MCF 10A (cell line): ENCODE results near the gene LTB4R. TPM values are rescaled to one million over a fixed set of nuclear protein-coding genes. Genes with fewer than 3 reads are reported as not detected.

ENCODE experiments used
- BruUV-seq: library from RNA; stranded (reverse); fragments of 400-500 nt; replicated peaks from 2 replicates; lab custom pipeline; 2021; lab: Mats Ljungman, UMichigan
- CTCF ChIA-PET: fragments of 300-600 bp; sonication (Branson Sonifier 250); formaldehyde crosslinking; extraction: SDS; loops from one replicate; lab custom pipeline; 2021; ENCODE audit warnings: antibody characterized with exemption, inconsistent platforms; lab: Yijun Ruan, JAX
- POLR2A ChIA-PET: fragments of 300-600, 350-650 bp; sonication (Branson Sonifier 250); formaldehyde crosslinking; extraction: SDS; loops from one replicate; lab custom pipeline; 2020; ENCODE audit warnings: antibody characterized with exemption, inconsistent platforms; lab: Yijun Ruan, JAX
- DNase-seq: peaks from one replicate; pipeline ENCODE4 v3.0.0-alpha.2; 2018; ENCODE audit not compliant: unreplicated experiment
- H3K27ac Mint-ChIP-seq: one replicate; pipeline ENCODE4 v1.8.0; 2022; ENCODE audit warnings: mild to moderate bottlenecking, low read depth, mixed read lengths; ENCODE audit not compliant: unreplicated experiment
- H3K27me3 Mint-ChIP-seq: one replicate; pipeline ENCODE4 v1.8.0; 2022; ENCODE audit warnings: mixed read lengths; ENCODE audit not compliant: insufficient read depth, unreplicated experiment
- H3K36me3 Mint-ChIP-seq: one replicate; pipeline ENCODE4 v1.8.0; 2022; ENCODE audit warnings: mild to moderate bottlenecking, moderate library complexity, mixed read lengths; ENCODE audit not compliant: insufficient read depth, unreplicated experiment
- H3K4me1 Mint-ChIP-seq: one replicate; pipeline ENCODE4 v1.8.0; 2022; ENCODE audit warnings: mixed read lengths; ENCODE audit not compliant: insufficient read depth, unreplicated experiment
- H3K4me3 Mint-ChIP-seq: one replicate; pipeline ENCODE4 v1.8.0; 2022; ENCODE audit warnings: mild to moderate bottlenecking, moderate library complexity, mixed read lengths; ENCODE audit not compliant: unreplicated experiment
- H3K9me3 Mint-ChIP-seq: one replicate; pipeline ENCODE4 v1.8.0; 2022; ENCODE audit warnings: mixed read lengths; ENCODE audit not compliant: unreplicated experiment
- intact Hi-C: fragments of 100-400 bp; cut with micrococcal nuclease; formaldehyde crosslinking; loops from 2 replicates; pipeline ENCODE4 v1.14.1; 2022
- total RNA-seq: library from RNA; stranded (reverse); gene quantifications from 2 replicates; pipeline ENCODE4 v1.2.3, GENCODE V29; 2022
- TF ChIP-seq, protein P1 (sequence below): fragments of 200-600 bp; IDR thresholded peaks from one replicate; pipeline ENCODE4 v1.8.0; 2022; ENCODE audit warnings: antibody characterized with exemption, mild to moderate bottlenecking; ENCODE audit not compliant: unreplicated experiment

Gene LTB4R
- total RNA-seq, 1 experiment from 2014 or later, result 15.8 TPM

DNA sequence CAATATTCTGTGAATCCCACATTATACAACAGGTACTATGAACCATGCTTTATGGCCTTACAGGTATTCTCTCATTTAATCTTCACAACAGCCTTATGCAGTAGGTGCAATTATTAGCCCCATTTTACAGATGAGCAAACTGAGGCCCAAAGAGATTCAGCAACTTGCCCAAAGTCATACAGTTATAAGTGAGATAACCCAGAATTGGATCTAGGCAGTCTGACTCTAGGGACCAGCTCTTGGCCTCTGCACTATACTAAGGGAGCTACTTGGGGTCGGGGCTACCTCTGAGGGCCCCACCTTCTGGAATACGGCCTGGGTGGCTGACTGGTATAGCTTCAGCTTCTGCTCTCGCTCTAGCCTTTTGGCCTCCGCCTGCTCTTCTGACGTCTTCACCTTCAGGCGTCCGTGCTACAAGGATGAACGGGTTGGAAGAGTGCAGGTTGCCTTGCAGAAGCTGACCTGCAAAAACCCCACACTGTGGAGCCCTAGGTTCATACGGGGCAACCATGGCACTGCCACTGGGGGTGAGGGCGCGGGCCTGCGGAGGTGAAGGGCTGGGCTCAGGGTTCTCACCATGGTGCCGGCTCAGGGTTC, 40.7 kb upstream of the LTB4R start:
- H3K36me3 Mint-ChIP-seq, result peaks cover 24% of the 10 kb centered on the region
- intact Hi-C loops, result loop anchor here (1.0 kb wide), 2 partner anchors 27 to 28 kb away; partner anchors contain the start of gene TINF2
- ChIA-PET POLR2A (interaction anchor here (0.6 to 9.5 kb wide), 18 partner anchors 9 to 156 kb away, joined by 3 to 146 read pairs (median 10); partner anchors contain the start of genes CHMP4A, DCAF11, DHRS1 and LTB4R2), CTCF (interaction anchor here (0.6 to 32.3 kb wide), 15 partner anchors 9 to 713 kb away, joined by 3 to 457 read pairs (median 4); partner anchors contain the start of genes CIDEB, DHRS1, LTB4R and LTB4R2)
- TF ChIP-seq, protein P1, sequence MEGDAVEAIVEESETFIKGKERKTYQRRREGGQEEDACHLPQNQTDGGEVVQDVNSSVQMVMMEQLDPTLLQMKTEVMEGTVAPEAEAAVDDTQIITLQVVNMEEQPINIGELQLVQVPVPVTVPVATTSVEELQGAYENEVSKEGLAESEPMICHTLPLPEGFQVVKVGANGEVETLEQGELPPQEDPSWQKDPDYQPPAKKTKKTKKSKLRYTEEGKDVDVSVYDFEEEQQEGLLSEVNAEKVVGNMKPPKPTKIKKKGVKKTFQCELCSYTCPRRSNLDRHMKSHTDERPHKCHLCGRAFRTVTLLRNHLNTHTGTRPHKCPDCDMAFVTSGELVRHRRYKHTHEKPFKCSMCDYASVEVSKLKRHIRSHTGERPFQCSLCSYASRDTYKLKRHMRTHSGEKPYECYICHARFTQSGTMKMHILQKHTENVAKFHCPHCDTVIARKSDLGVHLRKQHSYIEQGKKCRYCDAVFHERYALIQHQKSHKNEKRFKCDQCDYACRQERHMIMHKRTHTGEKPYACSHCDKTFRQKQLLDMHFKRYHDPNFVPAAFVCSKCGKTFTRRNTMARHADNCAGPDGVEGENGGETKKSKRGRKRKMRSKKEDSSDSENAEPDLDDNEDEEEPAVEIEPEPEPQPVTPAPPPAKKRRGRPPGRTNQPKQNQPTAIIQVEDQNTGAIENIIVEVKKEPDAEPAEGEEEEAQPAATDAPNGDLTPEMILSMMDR, result no peak
- no peaks in the 10 kb centered on the region for H3K9me3 Mint-ChIP-seq
- peak; percentile 31 for DNase-seq
- peak overlapping the region; percentile 89 for H3K4me3 Mint-ChIP-seq
- H3K4me1 Mint-ChIP-seq, result peaks cover 43% of the 10 kb centered on the region
- no TSS peak for BruUV-seq
- H3K27me3 Mint-ChIP-seq, result no peaks in the 10 kb centered on the region
- peak overlapping the region; percentile 16 for H3K27ac Mint-ChIP-seq

DNA sequence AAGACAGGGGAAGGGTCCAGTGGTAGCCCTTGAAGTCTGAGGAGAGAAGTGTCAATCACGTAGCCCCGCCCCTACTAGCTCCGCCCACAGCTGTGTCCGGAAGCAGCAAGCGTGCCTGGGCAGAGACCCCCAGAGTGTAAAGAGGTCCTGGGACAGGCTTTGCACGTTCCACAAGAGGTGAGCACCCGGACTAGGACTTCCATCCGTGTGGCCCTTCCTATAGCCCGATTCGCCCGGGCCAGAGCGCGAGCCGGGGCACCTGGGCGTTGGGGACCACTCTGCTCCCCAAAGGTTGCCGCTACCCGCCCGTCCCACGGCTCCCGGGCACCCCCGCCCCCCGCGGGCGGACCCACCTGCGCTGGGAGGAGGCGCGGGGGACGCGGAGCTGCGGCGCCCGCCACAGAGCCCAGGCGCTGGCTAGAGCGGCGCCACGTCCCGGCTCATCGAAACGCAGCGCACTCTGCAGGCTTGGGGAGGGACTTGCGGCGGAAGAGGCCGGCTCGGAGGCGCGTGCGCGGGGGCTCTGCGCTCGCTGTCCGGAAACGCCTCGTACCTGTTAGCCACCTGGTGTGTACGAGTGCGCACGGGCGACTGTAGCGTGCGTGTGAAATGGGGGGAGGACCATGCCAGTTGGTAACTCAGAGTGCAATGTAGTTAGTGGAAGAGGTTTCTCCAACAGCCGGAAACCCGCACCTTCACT, 40.0 kb upstream of the LTB4R start, which contains the start of gene RABGGTA:
Gene RABGGTA, minus strand, starts transcription at position 464 of the 700 bp plus-strand sequence. CDS start 482 bp downstream, outside the sequence.
- H3K4me1 Mint-ChIP-seq, result peaks cover 43% of the 10 kb centered on the region
- H3K36me3 Mint-ChIP-seq, result peaks cover 19% of the 10 kb centered on the region
- peak within 1 kb of the TSS; percentile 16 for H3K27ac Mint-ChIP-seq
- peak within 1 kb of the TSS; percentile 89 for H3K4me3 Mint-ChIP-seq
- H3K27me3 Mint-ChIP-seq, result no peaks in the 10 kb centered on the region
- no TSS peak for BruUV-seq
- peak; percentile 88 for DNase-seq
- CTCF ChIA-PET, result interaction anchor here (0.6 to 32.3 kb wide), 15 partner anchors 8 to 77 kb away, joined by 3 to 457 read pairs (median 4); partner anchors contain the start of genes CIDEB, DHRS1, LTB4R2 and NOP9
- no peaks in the 10 kb centered on the region for H3K9me3 Mint-ChIP-seq
- POLR2A ChIA-PET, result interaction anchor here (0.7 to 9.5 kb wide), 24 partner anchors 10 to 160 kb away, joined by 3 to 146 read pairs (median 6); partner anchors contain the start of genes CHMP4A, CIDEB, DCAF11 and DHRS1
- TF ChIP-seq, protein P1, result peak; percentile 67
- intact Hi-C loops, result loop anchor here (1.0 kb wide), 2 partner anchors 26 to 29 kb away; partner anchors contain the start of gene TINF2

DNA sequence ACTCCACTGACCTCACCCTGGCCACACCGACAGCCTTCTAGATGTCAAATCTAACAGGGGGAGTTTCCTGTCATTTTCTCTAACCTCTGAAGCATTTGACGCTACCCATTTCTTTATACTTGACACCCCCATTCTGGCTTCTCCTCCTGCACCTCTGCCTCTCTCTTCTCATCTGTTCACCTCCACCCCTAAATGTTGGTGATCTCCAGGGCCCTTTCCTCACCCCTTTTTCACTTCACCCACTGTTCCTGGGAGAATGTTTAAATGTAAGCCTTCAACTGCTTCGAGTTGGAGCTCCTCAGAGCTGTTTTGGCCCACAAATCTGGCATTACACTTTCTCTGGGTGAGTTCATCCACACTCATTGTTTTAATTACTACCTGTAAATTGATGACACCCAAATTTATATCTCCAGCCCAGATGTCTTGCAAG, 39.5 kb upstream of the LTB4R start:
- Mint-ChIP-seq H3K4me3 (peak overlapping the region; percentile 89), H3K4me1 (peaks cover 38% of the 10 kb centered on the region), H3K27ac (peak overlapping the region; percentile 16), H3K9me3 (no peaks in the 10 kb centered on the region), H3K36me3 (peaks cover 14% of the 10 kb centered on the region), H3K27me3 (no peaks in the 10 kb centered on the region)
- TF ChIP-seq, protein P1, result no peak
- BruUV-seq, result TSS peak; percentile 49
- CTCF ChIA-PET, result interaction anchor here (0.6 to 32.3 kb wide), 10 partner anchors 9 to 1595 kb away, joined by 3 to 457 read pairs (median 6); partner anchors contain the start of genes CIDEB, DHRS1, LTB4R2 and NOP9
- POLR2A ChIA-PET, result interaction anchor here (0.7 to 9.5 kb wide), 26 partner anchors 7 to 160 kb away, joined by 3 to 146 read pairs (median 6); partner anchors contain the start of genes CHMP4A, CIDEB, DCAF11 and DHRS1
- intact Hi-C loops, result loop anchor here (1.0 kb wide), 2 partner anchors 25 to 30 kb away; partner anchors contain the start of gene TINF2
- DNase-seq, result no peak
